ENCODE measurements around the gene CTNNB1. TPM values are rescaled to one million over a fixed set of nuclear protein-coding genes. Genes with fewer than 3 reads are reported as not detected.
A peak's percentile ranks its signal among the peaks of the same experiment; 100 is the strongest.

CTNNB1 gene
- total RNA-seq, 1 donor from 2014 or later = 430 TPM

- no peak for DNase-seq (ENCODE audit: low read depth)
These were observed 8.6 kb upstream of the CTNNB1 start for GRCh38 chr3:41190509-41191284.

DNA sequence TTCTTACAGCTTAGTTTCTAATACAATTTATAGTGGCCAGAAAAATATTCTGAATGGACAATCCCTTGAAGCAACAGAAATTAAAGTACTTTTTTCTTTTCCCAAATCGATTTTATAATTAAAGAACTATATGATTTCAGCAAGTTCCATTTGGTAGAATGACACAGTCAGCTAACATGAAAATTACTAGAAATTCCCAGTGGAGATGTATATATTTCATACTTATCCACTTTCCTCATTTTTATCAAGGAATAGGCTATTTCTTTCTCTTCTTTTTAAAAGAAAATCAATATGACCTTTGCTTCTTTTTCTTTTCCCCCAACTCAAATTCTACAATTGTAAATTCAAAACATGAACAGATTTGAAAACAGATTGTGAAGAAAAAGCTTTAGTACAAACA lies 6.4 kb upstream of the CTNNB1 start:
- DNase-seq (ENCODE audit: low read depth) = no peak

GRCh38 chr3:41193794-41194539 lies 5.3 kb upstream of the CTNNB1 start:
- DNase-seq (ENCODE audit: low read depth) = no peak

GRCh38 chr3:41194701-41195100 lies 4.6 kb upstream of the CTNNB1 start:
- no peak for DNase-seq (ENCODE audit: low read depth)

DNA sequence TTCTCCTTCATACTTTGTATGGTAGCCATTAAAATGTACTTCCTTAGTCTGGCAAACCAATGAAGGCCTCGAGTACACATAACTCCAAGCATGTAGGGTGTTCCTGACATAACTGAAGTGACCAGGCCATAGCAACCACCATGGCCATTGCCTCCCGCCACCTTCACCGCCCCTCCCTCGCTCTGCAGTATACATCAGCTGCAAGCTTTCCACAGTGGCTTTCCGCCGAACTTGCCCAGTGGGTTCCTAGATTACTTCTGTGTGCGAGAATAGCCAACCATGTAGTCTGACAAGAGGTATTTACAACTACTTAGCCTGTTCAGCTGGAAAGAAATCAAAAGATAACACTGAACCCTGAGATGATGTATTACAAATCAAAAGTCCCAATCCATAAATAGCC lies 3.4 kb upstream of the CTNNB1 start:
- DNase-seq (ENCODE audit: low read depth) = no peak

DNA sequence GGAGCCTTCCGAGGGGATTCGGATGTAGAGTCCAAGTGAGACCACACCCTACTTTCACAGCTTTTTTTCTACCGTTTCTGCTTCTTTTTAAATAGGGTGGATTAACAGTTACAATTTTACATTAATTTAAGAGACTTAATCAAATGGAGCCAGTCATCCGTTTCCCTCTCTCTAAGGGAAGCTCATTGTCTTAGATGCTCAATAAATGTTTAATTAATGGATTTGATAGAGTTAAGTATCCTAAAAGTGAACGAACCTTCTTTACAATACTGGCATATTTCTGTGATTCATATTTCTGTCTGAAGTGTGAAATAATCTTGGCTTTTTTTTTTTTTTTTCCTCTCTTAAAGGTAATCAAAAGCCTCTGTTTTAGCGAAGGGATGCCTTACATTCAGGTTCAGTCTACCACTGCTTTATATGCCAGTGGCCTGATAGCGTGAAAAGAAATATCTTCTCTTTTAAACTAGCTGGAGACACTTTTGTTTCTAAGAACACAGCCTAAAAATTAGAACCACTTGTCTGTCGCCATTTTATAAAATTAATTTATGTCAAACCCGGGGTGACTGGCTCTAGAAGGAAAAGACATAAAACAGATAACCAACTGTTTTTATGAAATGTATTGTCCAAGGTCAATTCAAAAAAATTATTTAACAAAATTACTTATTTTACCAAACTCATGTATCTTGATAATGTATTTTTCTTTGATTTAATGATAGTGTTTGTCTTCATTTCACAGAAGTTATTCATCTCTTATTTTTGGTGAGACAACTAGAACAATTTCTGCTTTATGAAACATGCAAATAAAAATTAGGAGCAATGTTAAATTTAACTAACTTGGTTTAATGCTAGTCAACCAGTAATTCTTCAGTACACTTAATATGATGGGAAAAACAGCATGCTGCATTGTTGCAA lies 2.5 kb upstream of the CTNNB1 start:
- DNase-seq (ENCODE audit: low read depth) = no peak

DNA sequence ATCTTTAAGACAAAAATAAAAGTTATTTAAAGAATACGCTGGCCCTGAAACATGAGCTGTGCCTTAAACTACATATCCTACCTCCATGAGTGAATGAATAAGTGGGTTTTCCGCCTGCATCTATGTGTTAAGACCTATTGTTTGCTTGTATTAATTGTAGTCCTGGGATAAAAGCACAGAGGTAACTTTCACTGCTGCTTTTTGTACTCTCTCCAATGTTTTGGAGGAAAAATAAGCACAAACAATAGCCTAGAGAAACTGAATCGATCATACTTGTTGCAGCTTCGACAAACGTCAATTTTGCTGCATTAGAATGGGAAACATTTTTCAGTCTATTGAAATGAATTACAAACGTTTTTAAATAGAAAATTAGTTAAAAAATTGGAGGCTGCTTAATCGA lies 1.3 kb upstream of the CTNNB1 start:
- no peak for DNase-seq (ENCODE audit: low read depth)

GRCh38 chr3:41198526-41198925 lies 779 bp upstream of the CTNNB1 start:
- peak; percentile 10 for DNase-seq (ENCODE audit: low read depth)

DNA sequence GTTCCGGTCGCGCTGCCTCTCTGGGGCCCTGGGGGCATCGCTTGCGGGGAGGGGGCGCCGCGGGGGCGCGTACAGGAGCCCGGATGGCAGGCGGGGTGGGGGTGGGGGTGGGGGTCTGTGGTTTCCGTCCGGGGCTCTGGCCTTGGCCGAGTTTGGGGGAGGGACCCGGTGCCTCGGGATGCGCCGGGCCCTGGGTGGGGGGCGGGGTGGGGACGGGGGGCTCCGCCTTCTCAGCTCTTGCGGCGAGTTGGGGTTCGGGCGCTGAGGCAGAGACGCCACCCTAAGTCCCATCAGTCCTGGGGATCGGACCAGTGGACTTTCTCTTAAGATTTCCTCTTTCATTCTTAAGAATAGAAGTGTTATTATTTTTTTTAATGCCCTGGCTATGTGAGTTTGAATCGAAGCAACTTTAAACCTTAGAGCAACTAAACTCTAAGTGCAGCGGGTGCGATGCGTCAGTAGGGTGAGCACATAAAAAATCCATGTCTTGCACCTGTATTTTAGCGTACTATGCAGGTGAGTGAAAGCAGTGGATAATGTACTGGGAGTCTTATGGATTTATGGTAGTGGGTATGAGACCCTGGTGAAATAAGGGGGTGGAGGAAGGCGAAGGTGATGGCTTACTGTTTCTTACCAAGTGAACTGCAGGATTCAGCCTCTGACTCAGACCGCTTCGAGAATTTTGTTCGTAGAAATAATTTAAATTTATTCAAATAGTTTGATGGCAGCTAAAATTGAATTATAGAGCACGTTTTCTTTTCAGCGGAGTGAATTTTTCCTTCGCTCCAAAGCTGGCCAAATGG lies 762 bp downstream of the CTNNB1 start:
- peak; percentile 55 for DNase-seq (ENCODE audit: low read depth)

DNA sequence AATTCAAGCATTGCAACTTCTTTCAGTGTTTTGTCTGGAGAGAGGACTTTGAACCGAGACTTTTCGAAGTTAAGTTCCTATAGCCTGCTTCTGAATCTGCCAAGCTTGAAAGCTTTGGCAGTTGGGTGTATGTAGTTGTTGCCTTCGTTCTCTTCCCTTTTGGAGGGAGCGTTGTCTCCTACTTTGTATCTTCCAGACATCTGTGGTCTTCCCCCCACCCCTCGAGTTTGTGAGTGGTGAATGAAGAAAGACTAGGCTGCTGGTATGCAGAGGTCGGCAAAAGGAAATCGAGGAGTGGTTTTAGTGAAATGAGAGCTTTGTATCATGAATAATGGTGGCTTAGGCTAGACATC lies 1.3 kb downstream of the CTNNB1 start:
- DNase-seq (ENCODE audit: low read depth) = peak; percentile 61

GRCh38 chr3:41202075-41202833 lies 2.9 kb downstream of the CTNNB1 start:
- no peak for DNase-seq (ENCODE audit: low read depth)

GRCh38 chr3:41202834-41203345 lies 3.6 kb downstream of the CTNNB1 start:
- peak; percentile 71 for DNase-seq (ENCODE audit: low read depth)

GRCh38 chr3:41204369-41204768 lies 5.1 kb downstream of the CTNNB1 start:
- DNase-seq (ENCODE audit: low read depth) = no peak

DNA sequence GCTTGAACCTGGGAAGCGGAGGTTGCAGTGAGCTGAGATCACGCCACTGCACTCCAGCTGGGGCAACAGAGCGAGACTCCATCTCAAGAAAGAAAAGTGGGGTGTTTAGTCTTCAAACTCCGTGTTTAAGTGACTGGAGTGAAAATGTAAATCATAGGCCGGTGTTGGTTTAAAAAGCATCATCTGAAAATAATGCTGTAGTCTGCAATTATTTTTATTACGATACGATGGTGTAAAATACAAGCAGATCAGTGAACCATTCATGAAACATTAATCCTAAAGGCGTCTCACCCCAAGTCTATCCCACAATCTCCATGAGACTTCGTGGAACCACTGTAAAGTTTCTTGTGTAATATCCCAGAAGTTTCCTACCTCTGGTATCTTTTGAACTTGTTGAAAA lies 6.3 kb downstream of the CTNNB1 start:
- no peak for DNase-seq (ENCODE audit: low read depth)

GRCh38 chr3:41207355-41207754 lies 8.1 kb downstream of the CTNNB1 start:
- DNase-seq (ENCODE audit: low read depth) = no peak

GRCh38 chr3:41208507-41209220 lies 9.4 kb downstream of the CTNNB1 start:
- DNase-seq (ENCODE audit: low read depth) = no peak

DNA sequence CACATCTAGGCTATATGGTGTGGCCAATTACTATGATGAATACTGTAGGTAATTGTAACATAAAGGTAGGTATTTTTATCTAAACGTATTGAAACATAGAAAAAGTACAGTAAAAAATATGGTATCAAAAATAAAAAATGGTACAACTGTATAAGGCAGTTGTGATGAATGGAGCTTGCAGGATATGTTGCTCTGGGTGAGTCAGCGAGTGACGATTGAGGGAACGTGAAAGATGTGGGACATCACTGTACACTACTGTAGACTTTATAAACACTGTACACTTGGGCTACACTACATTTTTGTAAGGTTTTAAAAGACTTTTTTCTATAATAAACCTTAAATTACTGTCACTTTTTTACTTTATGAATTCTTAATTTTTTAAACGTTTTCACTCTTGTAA lies 10.3 kb downstream of the CTNNB1 start:
- DNase-seq (ENCODE audit: low read depth) = no peak

- DNase-seq (ENCODE audit: low read depth) = no peak
These were observed 11.7 kb downstream of the CTNNB1 start for GRCh38 chr3:41210966-41211365.

DNA sequence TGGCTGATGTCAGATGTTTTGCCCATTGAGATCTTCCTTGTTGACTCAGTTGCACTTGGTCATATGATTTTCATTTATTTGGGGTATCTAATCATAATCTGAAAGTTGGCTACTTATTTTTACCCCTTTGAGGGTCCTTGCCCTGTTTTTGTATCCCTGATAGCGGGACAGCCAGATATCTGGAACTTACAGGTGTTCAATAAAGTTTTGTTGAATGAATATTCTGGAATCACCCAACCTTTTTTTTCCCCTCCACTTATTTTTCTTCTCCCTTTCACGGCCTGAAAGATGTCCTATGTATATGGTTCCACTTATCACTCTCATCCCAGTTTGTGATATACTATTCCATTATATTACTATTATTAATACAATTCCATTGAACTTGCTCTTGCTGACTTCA lies 12.8 kb downstream of the CTNNB1 start:
- DNase-seq (ENCODE audit: low read depth) = no peak

Data from myocyte (in vitro differentiated cells).